ENCODE data around the gene NPM3. TPM values are rescaled to one million over a fixed set of nuclear protein-coding genes. Genes with fewer than 3 reads are reported as not detected.

NPM3 gene, protein sequence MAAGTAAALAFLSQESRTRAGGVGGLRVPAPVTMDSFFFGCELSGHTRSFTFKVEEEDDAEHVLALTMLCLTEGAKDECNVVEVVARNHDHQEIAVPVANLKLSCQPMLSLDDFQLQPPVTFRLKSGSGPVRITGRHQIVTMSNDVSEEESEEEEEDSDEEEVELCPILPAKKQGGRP
- total RNA-seq, result 10 to 100 TPM; 16.8 to 32.8 (median 25.7) TPM

DNA sequence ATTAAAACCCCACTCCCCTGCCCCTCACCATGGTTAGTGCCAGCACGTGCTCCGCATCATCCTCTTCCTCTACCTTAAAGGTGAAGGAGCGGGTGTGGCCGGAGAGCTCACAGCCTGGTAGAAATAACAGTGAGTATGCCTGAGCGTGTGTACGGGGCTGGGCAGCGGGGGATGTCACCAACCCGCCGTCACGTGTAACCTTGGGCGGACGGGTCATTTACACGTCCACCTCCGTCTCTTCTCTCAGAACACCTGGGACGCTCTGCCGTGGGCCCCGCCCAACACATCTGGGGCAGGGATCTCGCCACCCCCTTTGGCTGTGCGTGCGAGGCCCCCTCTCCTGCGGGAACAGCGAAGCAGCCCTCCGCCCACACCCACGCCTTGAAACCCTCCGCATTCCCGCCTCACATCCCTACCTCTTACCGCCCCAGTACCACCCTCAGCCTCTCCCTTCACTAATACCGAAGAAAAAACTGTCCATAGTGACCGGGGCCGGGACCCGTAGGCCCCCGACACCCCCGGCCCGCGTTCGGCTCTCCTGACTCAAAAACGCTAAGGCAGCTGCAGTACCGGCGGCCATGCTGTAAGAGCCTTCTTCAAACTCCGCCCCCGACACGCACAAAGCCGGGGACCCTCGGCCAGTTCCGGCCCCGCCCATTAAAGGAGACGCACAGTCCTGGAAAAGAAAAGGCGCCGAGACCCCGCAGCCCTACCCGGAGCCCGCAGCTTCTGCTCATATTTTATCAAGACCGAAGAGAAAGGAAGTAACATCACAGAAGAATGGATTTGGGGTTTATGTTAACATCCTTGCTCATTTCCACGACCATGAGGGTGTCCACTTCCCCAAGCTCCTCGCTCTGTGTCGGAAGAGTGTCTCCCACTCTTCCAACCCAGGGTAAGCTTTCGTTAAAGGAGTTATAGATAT is at the start of gene NPM3:
Gene NPM3, minus strand, starts transcription at position 636 of the 925 bp plus-strand sequence. Its CDS starts 56 bp downstream, at position 580.
- TF ChIP-seq, protein P1, sequence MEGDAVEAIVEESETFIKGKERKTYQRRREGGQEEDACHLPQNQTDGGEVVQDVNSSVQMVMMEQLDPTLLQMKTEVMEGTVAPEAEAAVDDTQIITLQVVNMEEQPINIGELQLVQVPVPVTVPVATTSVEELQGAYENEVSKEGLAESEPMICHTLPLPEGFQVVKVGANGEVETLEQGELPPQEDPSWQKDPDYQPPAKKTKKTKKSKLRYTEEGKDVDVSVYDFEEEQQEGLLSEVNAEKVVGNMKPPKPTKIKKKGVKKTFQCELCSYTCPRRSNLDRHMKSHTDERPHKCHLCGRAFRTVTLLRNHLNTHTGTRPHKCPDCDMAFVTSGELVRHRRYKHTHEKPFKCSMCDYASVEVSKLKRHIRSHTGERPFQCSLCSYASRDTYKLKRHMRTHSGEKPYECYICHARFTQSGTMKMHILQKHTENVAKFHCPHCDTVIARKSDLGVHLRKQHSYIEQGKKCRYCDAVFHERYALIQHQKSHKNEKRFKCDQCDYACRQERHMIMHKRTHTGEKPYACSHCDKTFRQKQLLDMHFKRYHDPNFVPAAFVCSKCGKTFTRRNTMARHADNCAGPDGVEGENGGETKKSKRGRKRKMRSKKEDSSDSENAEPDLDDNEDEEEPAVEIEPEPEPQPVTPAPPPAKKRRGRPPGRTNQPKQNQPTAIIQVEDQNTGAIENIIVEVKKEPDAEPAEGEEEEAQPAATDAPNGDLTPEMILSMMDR (IDR thresholded peaks at IDR 0.05; ENCODE audit: low read depth), result no peak

DNA sequence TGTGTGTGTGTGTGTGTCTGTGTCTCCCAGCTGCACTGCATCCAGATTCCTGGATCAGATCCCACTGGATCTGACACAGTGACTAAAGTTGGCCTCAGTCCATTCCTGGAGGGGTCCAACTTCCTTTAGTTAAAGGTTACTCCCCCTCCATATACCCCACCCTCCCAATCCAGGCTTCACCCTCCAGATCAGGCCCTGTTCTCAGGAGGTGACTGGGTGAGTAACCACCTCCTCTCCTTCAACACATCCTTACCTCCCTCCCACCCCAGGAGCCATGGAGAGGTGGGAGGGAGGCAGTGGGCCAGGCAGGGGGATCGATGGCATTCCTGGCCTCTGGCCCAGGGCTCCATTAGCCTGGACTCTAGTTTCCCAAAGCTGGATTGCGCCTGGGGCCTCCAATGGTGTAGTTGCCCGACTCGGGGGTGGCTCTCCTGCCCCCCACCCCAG is 49.1 kb upstream of the NPM3 start:
- TF ChIP-seq, protein P1 (IDR thresholded peaks at IDR 0.05; ENCODE audit: low read depth), result no peak

DNA sequence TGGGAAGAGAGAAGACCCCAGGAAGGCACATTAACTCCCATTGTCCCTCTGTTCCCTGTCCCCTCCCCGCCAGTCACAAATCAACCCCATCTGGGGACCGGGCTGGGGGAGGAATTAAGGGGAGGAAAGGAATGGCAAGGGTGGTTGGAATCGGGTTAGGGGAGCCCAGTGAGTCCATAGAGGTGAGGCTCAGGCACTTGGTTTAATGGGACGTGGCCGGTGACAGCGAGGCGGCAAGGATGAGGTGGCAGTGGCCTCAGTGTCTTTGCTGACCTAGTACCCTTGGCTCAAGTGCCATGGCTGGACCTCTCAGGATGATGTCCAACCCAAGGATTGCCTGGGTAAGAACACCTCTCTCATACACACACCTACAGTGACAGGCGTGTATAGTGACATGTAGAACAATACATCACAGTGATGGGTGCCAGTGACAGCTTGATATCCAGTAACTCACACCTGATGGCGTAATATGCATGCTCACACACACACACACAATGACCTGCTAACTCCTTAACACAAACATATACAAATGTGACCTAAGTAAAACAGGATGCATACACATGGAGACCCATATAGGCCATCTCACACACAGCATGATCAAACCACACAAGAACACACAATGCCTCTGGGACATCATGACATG is 48.0 kb upstream of the NPM3 start:
- TF ChIP-seq, protein P1 (IDR thresholded peaks at IDR 0.05; ENCODE audit: low read depth), result no peak

GRCh38 chr10:101830322-101831168 is 47.3 kb upstream of the NPM3 start:
- TF ChIP-seq, protein P1 (IDR thresholded peaks at IDR 0.05; ENCODE audit: low read depth), result no peak

DNA sequence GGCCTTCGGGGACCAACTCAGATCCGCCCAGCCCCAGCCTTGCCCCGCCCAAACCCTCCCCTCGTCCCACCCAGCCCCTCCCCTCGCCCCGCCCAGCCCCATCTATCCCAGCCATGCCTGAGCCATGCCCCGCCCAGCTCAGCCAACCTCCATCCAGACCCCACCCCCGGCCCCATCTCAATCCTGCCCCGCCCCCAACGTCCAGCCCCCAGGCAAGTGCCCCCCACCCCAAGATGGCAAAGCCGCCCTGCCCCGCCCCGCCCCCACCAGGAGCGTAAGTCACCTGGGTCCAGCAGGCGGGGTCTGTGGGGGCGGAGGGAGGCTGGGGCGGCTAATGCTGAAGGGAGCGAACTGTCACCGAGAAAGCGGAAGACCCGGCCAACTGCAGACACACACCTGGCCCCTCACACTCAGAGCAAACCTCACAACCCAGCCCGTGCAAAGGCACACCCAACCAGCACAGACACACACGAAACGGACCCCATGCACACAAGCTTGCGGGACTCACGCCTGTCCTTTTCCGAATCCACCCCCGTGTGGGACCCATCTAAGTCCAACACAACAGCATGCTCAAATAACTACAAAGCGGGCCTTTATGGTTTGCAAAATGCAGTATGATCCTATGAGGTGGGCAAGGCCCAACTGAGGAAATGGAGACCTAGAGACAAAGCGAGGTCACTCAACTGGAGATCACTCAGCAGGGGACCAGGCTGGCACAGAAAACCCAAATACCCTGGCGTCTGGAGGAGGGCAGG is 46.5 kb upstream of the NPM3 start:
- TF ChIP-seq, protein P1 (IDR thresholded peaks at IDR 0.05; ENCODE audit: low read depth), result no peak

GRCh38 chr10:101828766-101829551 is 45.7 kb upstream of the NPM3 start:
- TF ChIP-seq, protein P1 (IDR thresholded peaks at IDR 0.05; ENCODE audit: low read depth), result no peak
